ENCODE results near the gene PJVK. TPM values are rescaled to one million over a fixed set of nuclear protein-coding genes. Genes with fewer than 3 reads are reported as not detected.

PJVK gene
- total and polyA plus RNA-seq, 9 of the 15 experiments (the other 6 are each of a cell fraction or from before 2014, with no cell fraction given) = 0.11 to 1.5 (median 0.73) TPM

DNA sequence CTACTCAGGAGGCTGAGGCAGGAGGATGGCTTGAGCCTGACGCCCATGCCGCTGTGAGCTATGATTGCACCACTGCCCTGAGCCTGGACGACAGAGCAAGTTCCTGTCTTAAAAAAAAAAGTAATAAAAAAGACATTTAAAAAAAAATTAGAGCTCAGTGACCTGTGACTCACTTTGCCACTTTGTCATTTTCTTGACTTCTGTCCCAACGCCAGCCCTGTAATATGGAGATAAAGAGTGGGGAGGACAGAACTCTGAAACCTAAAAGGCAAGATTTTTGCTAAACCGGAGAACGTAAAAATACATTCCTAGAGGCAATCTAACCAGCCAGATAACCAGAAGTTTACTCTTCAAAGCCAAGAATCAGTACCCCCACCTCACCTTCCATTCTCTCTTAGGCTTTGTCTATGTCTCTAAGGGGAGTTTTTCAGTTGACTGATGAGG, 49.2 kb upstream of the PJVK start (continued):
- TF ChIP-seq NFXL1 (CRISPR knock-in tag; IDR thresholded peaks at IDR 0.05) (no peak), NELFE (IDR thresholded peaks at IDR 0.05; ENCODE audit: insufficient read depth, insufficient read length) (no peak), E2F4 (CRISPR knock-in tag; IDR thresholded peaks at IDR 0.05; ENCODE audit: low read depth) (no peak), PRPF4 (IDR thresholded peaks at IDR 0.05; ENCODE audit: insufficient read depth, low read depth, low read length, poor library complexity, severe bottlenecking) (no peak), JUN (IDR thresholded peaks at IDR 0.05; ENCODE audit: borderline replicate concordance, low read depth, low read length) (peak; percentile 62; the same call in 1 of the 2 replicates), JUN (CRISPR knock-in tag; IDR thresholded peaks at IDR 0.05; ENCODE audit: borderline replicate concordance) (no peak), ZNF444 (CRISPR knock-in tag; IDR thresholded peaks at IDR 0.05) (no peak), CXXC5 (CRISPR knock-in tag; IDR thresholded peaks at IDR 0.05) (peak; percentile 64), KLF10 (CRISPR knock-in tag; IDR thresholded peaks at IDR 0.05) (no peak), MTA2 (IDR thresholded peaks at IDR 0.05; ENCODE audit: low read depth) (peak; percentile 80), NCOR1 (IDR thresholded peaks at IDR 0.05) (peak; percentile 85), ZNF23 (CRISPR knock-in tag; IDR thresholded peaks at IDR 0.05) (no peak), PRMT5 (CRISPR knock-in tag; IDR thresholded peaks at IDR 0.05) (no peak), ERF (CRISPR knock-in tag; IDR thresholded peaks at IDR 0.05) (no peak), ETV5 (CRISPR knock-in tag; IDR thresholded peaks at IDR 0.05; ENCODE audit: low read depth) (0 out of 2 replicates have a peak, but pooled peaks have one; percentile 14), ZNF518B (CRISPR knock-in tag; IDR thresholded peaks at IDR 0.05) (no peak)
- TF ChIP-seq, protein P1, sequence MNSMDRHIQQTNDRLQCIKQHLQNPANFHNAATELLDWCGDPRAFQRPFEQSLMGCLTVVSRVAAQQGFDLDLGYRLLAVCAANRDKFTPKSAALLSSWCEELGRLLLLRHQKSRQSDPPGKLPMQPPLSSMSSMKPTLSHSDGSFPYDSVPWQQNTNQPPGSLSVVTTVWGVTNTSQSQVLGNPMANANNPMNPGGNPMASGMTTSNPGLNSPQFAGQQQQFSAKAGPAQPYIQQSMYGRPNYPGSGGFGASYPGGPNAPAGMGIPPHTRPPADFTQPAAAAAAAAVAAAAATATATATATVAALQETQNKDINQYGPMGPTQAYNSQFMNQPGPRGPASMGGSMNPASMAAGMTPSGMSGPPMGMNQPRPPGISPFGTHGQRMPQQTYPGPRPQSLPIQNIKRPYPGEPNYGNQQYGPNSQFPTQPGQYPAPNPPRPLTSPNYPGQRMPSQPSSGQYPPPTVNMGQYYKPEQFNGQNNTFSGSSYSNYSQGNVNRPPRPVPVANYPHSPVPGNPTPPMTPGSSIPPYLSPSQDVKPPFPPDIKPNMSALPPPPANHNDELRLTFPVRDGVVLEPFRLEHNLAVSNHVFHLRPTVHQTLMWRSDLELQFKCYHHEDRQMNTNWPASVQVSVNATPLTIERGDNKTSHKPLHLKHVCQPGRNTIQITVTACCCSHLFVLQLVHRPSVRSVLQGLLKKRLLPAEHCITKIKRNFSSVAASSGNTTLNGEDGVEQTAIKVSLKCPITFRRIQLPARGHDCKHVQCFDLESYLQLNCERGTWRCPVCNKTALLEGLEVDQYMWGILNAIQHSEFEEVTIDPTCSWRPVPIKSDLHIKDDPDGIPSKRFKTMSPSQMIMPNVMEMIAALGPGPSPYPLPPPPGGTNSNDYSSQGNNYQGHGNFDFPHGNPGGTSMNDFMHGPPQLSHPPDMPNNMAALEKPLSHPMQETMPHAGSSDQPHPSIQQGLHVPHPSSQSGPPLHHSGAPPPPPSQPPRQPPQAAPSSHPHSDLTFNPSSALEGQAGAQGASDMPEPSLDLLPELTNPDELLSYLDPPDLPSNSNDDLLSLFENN (IDR thresholded peaks at IDR 0.05; ENCODE audit: low read depth in 2 of 2, low read length in 2 of 2) = peak in 1 of 2 experiments; percentile 71; a peak in 1 of 4 replicates
- TF ChIP-seq, protein P2, sequence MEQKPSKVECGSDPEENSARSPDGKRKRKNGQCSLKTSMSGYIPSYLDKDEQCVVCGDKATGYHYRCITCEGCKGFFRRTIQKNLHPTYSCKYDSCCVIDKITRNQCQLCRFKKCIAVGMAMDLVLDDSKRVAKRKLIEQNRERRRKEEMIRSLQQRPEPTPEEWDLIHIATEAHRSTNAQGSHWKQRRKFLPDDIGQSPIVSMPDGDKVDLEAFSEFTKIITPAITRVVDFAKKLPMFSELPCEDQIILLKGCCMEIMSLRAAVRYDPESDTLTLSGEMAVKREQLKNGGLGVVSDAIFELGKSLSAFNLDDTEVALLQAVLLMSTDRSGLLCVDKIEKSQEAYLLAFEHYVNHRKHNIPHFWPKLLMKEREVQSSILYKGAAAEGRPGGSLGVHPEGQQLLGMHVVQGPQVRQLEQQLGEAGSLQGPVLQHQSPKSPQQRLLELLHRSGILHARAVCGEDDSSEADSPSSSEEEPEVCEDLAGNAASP (IDR thresholded peaks at IDR 0.05) = no peak
- TF ChIP-seq, protein P3, sequence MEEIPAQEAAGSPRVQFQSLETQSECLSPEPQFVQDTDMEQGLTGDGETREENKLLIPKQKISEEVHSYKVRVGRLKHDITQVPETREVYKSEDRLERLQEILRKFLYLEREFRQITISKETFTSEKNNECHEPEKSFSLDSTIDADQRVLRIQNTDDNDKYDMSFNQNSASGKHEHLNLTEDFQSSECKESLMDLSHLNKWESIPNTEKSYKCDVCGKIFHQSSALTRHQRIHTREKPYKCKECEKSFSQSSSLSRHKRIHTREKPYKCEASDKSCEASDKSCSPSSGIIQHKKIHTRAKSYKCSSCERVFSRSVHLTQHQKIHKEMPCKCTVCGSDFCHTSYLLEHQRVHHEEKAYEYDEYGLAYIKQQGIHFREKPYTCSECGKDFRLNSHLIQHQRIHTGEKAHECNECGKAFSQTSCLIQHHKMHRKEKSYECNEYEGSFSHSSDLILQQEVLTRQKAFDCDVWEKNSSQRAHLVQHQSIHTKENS (CRISPR knock-in tag; IDR thresholded peaks at IDR 0.05) = no peak

All from K562 (cell line).